Smooth muscle cell (in vitro differentiated cells): Measurements from ENCODE around the gene SPAG17. TPM values are rescaled to one million over a fixed set of nuclear protein-coding genes. Genes with fewer than 3 reads are reported as not detected.
A peak's percentile ranks its signal among the peaks of the same experiment; 100 is the strongest.

ENCODE experiments used
- DNase-seq: peaks from one replicate; lab custom pipeline; 2025; ENCODE audit not compliant: unreplicated experiment; lab: John Stamatoyannopoulos, UW
- H2AFZ ChIP-seq: fragments of 200-600 bp; sonication (generic); 2 replicates; pipeline ENCODE4 v1.6.0; 2016; ENCODE audit warnings: antibody characterized with exemption, low read depth, mild to moderate bottlenecking
- H3F3A ChIP-seq: fragments of 200-600 bp; sonication (generic); 2 replicates; pipeline ENCODE4 v1.6.0; 2017; ENCODE audit warnings: antibody characterized with exemption, low read depth
- H3K27ac ChIP-seq: fragments of 200-600 bp; sonication (generic); 2 replicates; pipeline ENCODE4 v1.5.1; 2016; ENCODE audit warnings: low read depth, mild to moderate bottlenecking
- H3K27me3 ChIP-seq: fragments of 200-600 bp; sonication (generic); 2 replicates; pipeline ENCODE4 v1.6.1; 2016; ENCODE audit warnings: low read depth, mild to moderate bottlenecking
- H3K36me3 ChIP-seq: fragments of 200-600 bp; sonication (generic); 2 replicates; pipeline ENCODE4 v1.5.1; 2016; ENCODE audit warnings: low read depth
- H3K4me1 ChIP-seq: fragments of 200-600 bp; sonication (generic); 2 replicates; pipeline ENCODE4 v1.5.1; 2016; ENCODE audit warnings: low read depth
- H3K4me2 ChIP-seq: fragments of 200-600 bp; sonication (generic); 2 replicates; pipeline ENCODE4 v1.6.0; 2016; ENCODE audit warnings: mild to moderate bottlenecking
- H3K4me3 ChIP-seq: fragments of 200-600 bp; sonication (generic); 2 replicates; pipeline ENCODE4 v1.5.1; 2016; ENCODE audit warnings: mild to moderate bottlenecking
- H3K79me2 ChIP-seq: fragments of 200-600 bp; sonication (generic); 2 replicates; pipeline ENCODE4 v1.6.0; 2016; ENCODE audit warnings: low read depth, mild to moderate bottlenecking
- H3K9ac ChIP-seq: fragments of 200-600 bp; sonication (generic); 2 replicates; pipeline ENCODE4 v1.6.0; 2016; ENCODE audit warnings: low read depth
- H3K9me3 ChIP-seq: fragments of 200-600 bp; sonication (generic); replicated peaks from 2 replicates; pipeline ENCODE4 v1.5.1; 2016; ENCODE audit warnings: low read depth
- H4K20me1 ChIP-seq: fragments of 200-600 bp; sonication (generic); 2 replicates; pipeline ENCODE4 v1.6.0; 2016; ENCODE audit warnings: low read depth
- WGBS: methylation state at CpG from one replicate; pipeline ENCODE4 v1.1.7; 2016; ENCODE audit warnings: low lambda C conversion rate; 5-methylcytosine and 5-hydroxymethylcytosine counted together
- polyA plus RNA-seq: library from polyadenylated mRNA; unstranded; fragments of >200 nt; fragmentation: Nextera tagmentation; extraction: Ambion mirVana; gene quantifications from 2 replicates; pipeline ENCODE4 v1.2.1, GENCODE V29; 2016
- total RNA-seq: library from RNA; depleted of rRNA; stranded (reverse); fragments of >200 nt; gene quantifications from 2 replicates; pipeline ENCODE4 v1.2.3, GENCODE V29; 2014
- TF ChIP-seq, protein P1 (sequence below): fragments of 200-600 bp; sonication (generic); IDR thresholded peaks from 2 replicates; pipeline ENCODE4 v1.5.1; 2017; ENCODE audit warnings: borderline replicate concordance, mild to moderate bottlenecking, antibody characterized with exemption; ENCODE audit not compliant: insufficient read depth, poor library complexity, severe bottlenecking

The SPAG17 gene
- total and polyA plus RNA-seq, 2 experiments from 2014 or later: 1.1 to 11.1 TPM

DNA sequence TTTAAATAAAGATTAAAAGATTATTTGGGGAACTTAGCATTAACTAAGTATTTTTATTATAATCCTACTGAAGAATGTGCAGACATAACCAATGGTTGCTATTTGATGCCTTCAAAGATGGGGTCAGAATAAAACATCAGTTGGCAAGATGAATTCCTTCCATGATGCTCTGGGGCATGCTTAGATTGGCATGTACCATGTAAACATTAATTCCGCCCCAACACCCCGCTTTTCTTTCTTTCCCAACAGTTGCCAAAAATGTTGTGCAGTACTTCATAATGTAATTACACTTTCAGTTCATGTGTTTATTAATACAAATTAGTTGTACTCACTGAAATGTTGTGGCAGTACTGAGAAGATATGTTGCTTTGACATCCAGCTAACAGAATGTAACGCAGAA is 82.6 kb downstream of the SPAG17 start:
- Histone ChIP-seq H3K27ac (no peak overlapping the region), H3K36me3 (no peaks in the 10 kb centered on the region), H3K9me3 (no peaks in the 10 kb centered on the region), H3K4me2 (peak overlapping the region; percentile 77), H3K4me3 (no peak overlapping the region), H3K79me2 (no peaks in the 10 kb centered on the region), H4K20me1 (no peaks in the 10 kb centered on the region), H3K9ac (no peak overlapping the region), H3K27me3 (no peaks in the 10 kb centered on the region), H3F3A (no peaks in the 10 kb centered on the region), H2AFZ (no peak overlapping the region), H3K4me1 (peaks cover 3% of the 10 kb centered on the region)
- DNase-seq: no peak
- WGBS: 97% methylated on average over 3 of the region's 3 CpGs
- TF ChIP-seq, protein P1, sequence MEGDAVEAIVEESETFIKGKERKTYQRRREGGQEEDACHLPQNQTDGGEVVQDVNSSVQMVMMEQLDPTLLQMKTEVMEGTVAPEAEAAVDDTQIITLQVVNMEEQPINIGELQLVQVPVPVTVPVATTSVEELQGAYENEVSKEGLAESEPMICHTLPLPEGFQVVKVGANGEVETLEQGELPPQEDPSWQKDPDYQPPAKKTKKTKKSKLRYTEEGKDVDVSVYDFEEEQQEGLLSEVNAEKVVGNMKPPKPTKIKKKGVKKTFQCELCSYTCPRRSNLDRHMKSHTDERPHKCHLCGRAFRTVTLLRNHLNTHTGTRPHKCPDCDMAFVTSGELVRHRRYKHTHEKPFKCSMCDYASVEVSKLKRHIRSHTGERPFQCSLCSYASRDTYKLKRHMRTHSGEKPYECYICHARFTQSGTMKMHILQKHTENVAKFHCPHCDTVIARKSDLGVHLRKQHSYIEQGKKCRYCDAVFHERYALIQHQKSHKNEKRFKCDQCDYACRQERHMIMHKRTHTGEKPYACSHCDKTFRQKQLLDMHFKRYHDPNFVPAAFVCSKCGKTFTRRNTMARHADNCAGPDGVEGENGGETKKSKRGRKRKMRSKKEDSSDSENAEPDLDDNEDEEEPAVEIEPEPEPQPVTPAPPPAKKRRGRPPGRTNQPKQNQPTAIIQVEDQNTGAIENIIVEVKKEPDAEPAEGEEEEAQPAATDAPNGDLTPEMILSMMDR: no peak

DNA sequence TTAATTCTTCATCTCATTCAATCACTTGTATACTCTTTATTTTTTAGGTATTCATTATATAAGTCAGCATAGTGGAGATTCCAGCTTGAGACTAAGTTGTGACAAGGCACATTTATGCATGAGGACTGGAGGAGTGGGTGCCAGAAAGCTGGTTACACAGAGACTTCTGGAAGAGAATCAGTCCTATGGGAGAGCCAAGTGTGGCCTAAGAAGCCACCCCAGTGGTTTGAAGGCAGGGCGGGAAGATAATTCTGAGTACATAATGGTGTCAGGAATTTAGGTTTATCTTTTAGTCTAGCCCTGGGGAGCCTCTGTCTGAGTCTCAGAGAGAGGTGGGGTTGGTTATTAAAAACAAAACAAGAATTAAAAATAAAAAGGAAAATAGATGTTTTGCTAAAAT is 83.0 kb downstream of the SPAG17 start:
- H3K27ac ChIP-seq: peak overlapping the region; percentile 34
- H2AFZ ChIP-seq: no peak overlapping the region
- no peaks in the 10 kb centered on the region for H3F3A ChIP-seq
- no peak overlapping the region for H3K4me3 ChIP-seq
- 74% methylated on average over 1 of the region's 1 CpG for WGBS
- no peaks in the 10 kb centered on the region for H3K36me3 ChIP-seq
- no peak for DNase-seq
- TF ChIP-seq, protein P1: no peak
- H3K27me3 ChIP-seq: no peaks in the 10 kb centered on the region
- no peaks in the 10 kb centered on the region for H3K9me3 ChIP-seq
- peaks cover 3% of the 10 kb centered on the region for H3K4me1 ChIP-seq
- H4K20me1 ChIP-seq: no peaks in the 10 kb centered on the region
- H3K79me2 ChIP-seq: no peaks in the 10 kb centered on the region
- H3K9ac ChIP-seq: no peak overlapping the region
- H3K4me2 ChIP-seq: peak overlapping the region; percentile 77

DNA sequence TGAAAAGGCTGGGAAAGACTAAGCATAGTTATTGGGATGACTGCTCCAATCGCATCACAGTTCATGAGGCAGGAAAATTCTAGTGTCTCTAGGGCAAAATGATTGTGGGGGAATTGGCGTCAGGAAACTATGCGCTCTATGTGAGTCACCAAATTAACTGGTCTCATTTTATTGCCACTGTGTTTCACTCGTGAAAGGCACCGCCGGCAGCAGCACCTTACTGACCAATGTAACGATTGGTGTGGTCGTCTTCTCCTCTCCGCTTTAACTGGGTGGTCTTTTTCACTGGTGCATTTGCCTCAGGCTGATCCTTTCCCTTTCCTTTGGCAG is 83.5 kb downstream of the SPAG17 start:
- Histone ChIP-seq H4K20me1 (no peaks in the 10 kb centered on the region), H3F3A (no peaks in the 10 kb centered on the region), H3K4me1 (peaks cover 3% of the 10 kb centered on the region), H3K9me3 (no peaks in the 10 kb centered on the region), H3K27ac (peak overlapping the region; percentile 61), H2AFZ (no peak overlapping the region), H3K4me3 (no peak overlapping the region), H3K4me2 (peak overlapping the region; percentile 77), H3K9ac (no peak overlapping the region), H3K36me3 (no peaks in the 10 kb centered on the region), H3K79me2 (no peaks in the 10 kb centered on the region), H3K27me3 (no peaks in the 10 kb centered on the region)
- TF ChIP-seq, protein P1: no peak
- 39% methylated on average over 9 of the region's 9 CpGs for WGBS
- no peak for DNase-seq

DNA sequence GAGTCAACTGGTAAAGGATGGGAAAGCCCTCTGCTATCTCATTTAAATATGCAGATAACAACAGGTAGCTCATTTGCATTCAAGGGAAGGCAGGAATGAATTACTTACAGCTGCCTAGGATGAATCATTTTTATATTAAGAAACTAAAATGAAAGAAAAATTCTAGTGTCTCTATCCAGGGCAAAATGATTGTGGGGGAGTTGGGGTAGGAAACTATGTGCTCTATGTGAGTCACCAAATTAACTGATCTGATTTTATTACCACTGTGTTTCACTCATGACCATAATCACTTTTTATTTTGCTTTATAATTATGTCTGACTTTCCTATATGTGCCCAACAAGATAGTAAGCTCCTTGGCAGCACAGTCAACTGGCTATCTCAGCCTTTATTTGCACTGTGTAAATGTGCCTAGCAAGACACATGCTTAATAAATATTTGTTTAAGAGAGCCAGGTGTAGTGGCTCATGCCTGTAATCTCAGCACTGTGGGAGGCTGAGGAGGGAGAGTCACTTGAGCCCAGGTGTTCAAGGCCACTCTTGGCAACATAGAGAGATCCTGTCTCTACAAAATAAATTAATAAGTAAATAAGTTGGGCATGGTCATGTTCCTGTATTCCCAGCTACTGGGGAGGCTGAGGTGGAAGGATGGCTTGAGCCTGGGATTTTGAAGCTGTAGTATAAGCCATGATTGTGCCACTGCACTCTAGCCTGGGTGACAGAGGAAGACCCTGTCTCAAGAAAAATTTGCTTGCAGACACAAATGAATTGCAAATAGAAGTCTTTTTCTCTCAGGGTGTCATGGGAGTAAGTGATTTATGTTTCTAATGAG is 84.1 kb downstream of the SPAG17 start:
- H3K79me2 ChIP-seq: no peaks in the 10 kb centered on the region
- no peak for DNase-seq
- H3K9ac ChIP-seq: no peak overlapping the region
- H2AFZ ChIP-seq: no peak overlapping the region
- no peaks in the 10 kb centered on the region for H3F3A ChIP-seq
- H3K4me3 ChIP-seq: no peak overlapping the region
- no peaks in the 10 kb centered on the region for H3K36me3 ChIP-seq
- peak overlapping the region; percentile 61 for H3K27ac ChIP-seq
- no peaks in the 10 kb centered on the region for H4K20me1 ChIP-seq
- TF ChIP-seq, protein P1: no peak
- H3K4me1 ChIP-seq: peaks cover 3% of the 10 kb centered on the region
- H3K9me3 ChIP-seq: no peaks in the 10 kb centered on the region
- H3K27me3 ChIP-seq: no peaks in the 10 kb centered on the region
- H3K4me2 ChIP-seq: peak overlapping the region; percentile 77
